Gastrocnemius medialis (tissue), 4 donors: ENCODE data around the gene TAF1B.

Experiments used
- CTCF ChIP-seq, 5 experiments: fragments of 450-650 bp in 3 of 5; fragments of 200-600 bp in 2 of 5; sonication (generic) in 2 of 5; IDR thresholded peaks in 4 of 5; conservative IDR thresholded peaks in 1 of 5; 1 replicate in 4 of 5; 2 replicates in 1 of 5; pipeline ENCODE4 v1.5.1; 2016 to 2019; ENCODE audit warnings: antibody characterized with exemption in 5 of 5, mild to moderate bottlenecking in 3 of 5, moderate library complexity in 3 of 5
- POLR2A ChIP-seq, 2 donors: fragments of 450-650 bp; IDR thresholded peaks; one replicate each; pipeline ENCODE4 v1.6.1; 2017; ENCODE audit warnings: antibody characterized with exemption in 2 of 2, mild to moderate bottlenecking in 2 of 2, moderate library complexity in 2 of 2

DNA sequence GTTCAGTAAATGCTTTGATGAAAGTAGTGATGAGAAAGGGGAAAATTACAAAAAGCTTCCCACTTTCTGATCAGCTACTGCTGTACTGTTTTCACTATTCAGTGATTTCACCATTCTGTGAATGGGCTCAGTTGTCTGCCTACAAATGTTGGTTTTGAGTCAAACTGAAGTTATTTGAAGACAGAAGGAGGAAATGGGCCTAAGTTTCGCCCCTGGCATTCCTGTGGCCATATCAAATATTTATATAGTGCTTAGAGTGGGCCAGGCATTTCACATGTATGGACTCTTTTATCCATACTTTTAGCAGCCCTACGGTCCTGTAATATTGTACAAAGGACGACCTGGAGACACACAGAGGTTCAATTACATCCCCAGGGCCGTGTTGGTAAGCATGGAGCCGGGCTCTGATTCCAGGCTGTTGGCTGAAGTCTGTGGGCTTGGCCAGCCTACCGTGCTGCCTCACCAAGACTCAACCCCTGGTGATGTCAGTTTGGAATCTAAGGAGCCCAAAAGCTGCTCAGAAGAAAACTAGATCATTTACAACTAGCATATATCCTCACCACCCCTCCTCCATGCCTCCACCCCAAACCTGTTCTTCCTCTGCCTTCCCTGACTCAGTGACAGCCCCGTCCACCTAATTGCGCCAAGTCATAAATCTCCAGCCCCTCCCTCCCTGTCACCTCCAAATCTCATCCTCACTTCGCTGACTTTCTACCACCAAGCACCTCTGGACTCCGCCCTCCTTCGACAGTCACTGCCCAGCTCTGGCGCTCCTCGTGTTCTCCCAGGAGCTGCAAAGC lies 98.1 kb downstream of the TAF1B start:
- no peak for TF ChIP-seq POLR2A (IDR thresholded peaks at IDR 0.05)
- no peak for TF ChIP-seq CTCF (IDR thresholded peaks at IDR 0.05 in 4 of 5, conservative IDR thresholded peaks at IDR 0.05 in 1 of 5)
